ENCODE results near the gene CAV3. TPM values are rescaled to one million over a fixed set of nuclear protein-coding genes. Genes with fewer than 3 reads are reported as not detected.

The CAV3 gene
- total RNA-seq, 1 donor from 2014 or later: not detected

DNA sequence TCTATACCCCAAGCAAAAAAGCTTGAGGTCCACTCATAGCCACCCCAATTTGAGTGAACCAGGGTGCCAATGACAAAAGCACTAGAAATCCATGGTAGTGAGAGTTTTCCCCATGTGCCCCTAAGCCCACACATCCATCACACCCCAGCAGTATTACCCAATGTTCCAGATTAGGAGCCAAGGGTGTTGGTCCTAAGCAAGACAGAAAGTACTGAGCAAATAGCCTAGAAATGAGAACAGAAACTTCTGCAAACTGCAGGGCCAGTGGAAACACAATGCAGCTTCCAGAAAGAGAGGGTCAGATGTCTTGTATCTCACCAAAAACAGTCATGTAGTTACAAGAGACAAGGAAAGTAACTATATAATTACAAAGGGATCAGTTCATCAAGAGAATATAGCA lies 46.7 kb downstream of the CAV3 start:
- no peak overlapping the region for H3K4me3 Mint-ChIP-seq (ENCODE audit: low read depth)
- TF ChIP-seq, protein P1, sequence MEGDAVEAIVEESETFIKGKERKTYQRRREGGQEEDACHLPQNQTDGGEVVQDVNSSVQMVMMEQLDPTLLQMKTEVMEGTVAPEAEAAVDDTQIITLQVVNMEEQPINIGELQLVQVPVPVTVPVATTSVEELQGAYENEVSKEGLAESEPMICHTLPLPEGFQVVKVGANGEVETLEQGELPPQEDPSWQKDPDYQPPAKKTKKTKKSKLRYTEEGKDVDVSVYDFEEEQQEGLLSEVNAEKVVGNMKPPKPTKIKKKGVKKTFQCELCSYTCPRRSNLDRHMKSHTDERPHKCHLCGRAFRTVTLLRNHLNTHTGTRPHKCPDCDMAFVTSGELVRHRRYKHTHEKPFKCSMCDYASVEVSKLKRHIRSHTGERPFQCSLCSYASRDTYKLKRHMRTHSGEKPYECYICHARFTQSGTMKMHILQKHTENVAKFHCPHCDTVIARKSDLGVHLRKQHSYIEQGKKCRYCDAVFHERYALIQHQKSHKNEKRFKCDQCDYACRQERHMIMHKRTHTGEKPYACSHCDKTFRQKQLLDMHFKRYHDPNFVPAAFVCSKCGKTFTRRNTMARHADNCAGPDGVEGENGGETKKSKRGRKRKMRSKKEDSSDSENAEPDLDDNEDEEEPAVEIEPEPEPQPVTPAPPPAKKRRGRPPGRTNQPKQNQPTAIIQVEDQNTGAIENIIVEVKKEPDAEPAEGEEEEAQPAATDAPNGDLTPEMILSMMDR (IDR thresholded peaks at IDR 0.05; ENCODE audit: unreplicated experiment): no peak
- H3K27ac Mint-ChIP-seq: no peak overlapping the region
- H3K27me3 Mint-ChIP-seq: peaks cover 14% of the 10 kb centered on the region
- no peaks in the 10 kb centered on the region for H3K4me1 Mint-ChIP-seq (ENCODE audit: low read depth)
- no peaks in the 10 kb centered on the region for H3K9me3 Mint-ChIP-seq (ENCODE audit: low read depth)
- DNase-seq (ENCODE audit: low spot score, unreplicated experiment): no peak
- no peaks in the 10 kb centered on the region for H3K36me3 Mint-ChIP-seq (ENCODE audit: insufficient read depth)

DNA sequence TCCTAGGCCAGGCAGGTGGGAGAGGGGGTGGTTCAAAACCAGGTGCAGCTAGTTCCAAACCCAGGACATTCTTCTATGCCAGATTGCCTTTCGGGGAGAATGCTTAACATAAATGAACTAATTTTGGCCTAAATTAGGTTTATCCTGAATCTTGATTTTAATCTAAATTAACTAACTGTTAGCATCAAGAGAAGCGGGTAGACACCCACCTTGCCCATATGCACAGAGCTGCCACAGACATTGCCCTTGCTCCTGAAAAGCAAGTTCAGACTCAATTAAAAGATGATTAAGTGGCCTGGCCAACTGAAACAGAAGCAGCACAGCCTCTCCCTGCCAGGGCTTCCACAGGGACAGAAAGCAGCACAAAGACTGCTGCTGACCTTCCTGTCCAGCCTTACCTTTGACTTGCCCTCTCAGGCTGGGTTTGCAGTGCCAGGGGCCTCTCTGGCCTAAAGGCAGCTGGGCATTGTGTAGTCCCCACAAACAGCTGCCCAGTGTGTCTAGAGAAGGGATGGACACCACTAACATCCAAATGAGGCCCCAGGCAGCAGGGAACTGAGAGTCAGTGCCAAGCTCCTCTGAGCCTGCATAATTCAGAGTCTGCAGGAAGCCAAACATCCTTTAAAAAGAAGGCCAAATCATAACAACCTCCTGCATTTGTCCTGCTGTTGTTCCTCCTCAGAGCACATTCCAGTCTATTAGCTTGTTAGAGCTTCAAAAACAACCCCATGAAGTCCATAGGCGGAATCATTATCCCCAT lies 51.3 kb downstream of the CAV3 start:
- Mint-ChIP-seq H3K27me3 (no peaks in the 10 kb centered on the region), H3K4me1 (ENCODE audit: low read depth) (no peaks in the 10 kb centered on the region), H3K4me3 (ENCODE audit: low read depth) (no peak overlapping the region), H3K9me3 (ENCODE audit: low read depth) (peaks cover 11% of the 10 kb centered on the region), H3K27ac (no peak overlapping the region), H3K36me3 (ENCODE audit: insufficient read depth) (no peaks in the 10 kb centered on the region)
- DNase-seq (ENCODE audit: low spot score, unreplicated experiment): no peak
- TF ChIP-seq, protein P1 (IDR thresholded peaks at IDR 0.05; ENCODE audit: unreplicated experiment): no peak

DNA sequence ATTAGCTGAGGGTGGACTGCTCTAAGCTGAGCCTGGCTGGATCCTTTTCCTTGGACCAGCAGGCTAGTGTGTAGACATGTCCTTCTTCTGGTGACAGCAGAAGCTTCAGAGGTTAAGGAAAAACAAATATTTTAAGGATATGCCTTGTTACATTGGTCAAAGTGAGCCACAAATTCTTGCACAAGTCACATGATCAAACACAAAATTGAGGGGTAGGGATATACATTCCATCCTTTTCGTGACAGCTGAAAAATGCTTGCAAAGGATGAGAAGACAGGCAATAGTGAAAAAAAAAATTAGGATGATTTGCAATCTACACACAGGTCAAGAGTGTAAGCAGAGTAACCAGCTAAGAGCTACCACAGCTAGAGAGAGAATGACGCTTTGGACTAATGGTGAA lies 56.9 kb downstream of the CAV3 start:
- H3K36me3 Mint-ChIP-seq (ENCODE audit: insufficient read depth): no peaks in the 10 kb centered on the region
- no peaks in the 10 kb centered on the region for H3K27me3 Mint-ChIP-seq
- H3K27ac Mint-ChIP-seq: no peak overlapping the region
- no peaks in the 10 kb centered on the region for H3K4me1 Mint-ChIP-seq (ENCODE audit: low read depth)
- H3K9me3 Mint-ChIP-seq (ENCODE audit: low read depth): peaks cover 11% of the 10 kb centered on the region
- no peak for DNase-seq (ENCODE audit: low spot score, unreplicated experiment)
- no peak overlapping the region for H3K4me3 Mint-ChIP-seq (ENCODE audit: low read depth)
- TF ChIP-seq, protein P1 (IDR thresholded peaks at IDR 0.05; ENCODE audit: unreplicated experiment): no peak

DNA sequence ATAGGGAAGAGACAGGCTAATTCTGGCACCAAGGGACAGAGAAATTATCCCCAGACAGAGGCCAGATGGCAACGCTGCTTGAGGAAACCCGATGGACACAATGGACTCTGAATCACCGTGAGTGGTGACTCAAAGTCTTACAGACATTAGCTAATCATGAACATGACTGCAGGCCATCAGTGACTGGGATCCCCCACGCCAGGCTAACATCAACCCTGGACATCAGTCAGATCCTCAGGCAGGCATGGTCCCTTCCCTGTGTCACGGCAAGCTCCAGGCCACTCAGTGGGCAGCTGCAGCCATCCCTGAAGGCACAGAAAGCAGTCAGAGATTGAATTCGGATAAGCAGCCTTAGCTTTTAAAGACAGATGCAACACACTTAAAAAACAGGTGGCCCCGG lies 59.6 kb downstream of the CAV3 start:
- H3K4me3 Mint-ChIP-seq (ENCODE audit: low read depth): no peak overlapping the region
- DNase-seq (ENCODE audit: low spot score, unreplicated experiment): no peak
- H3K27me3 Mint-ChIP-seq: no peaks in the 10 kb centered on the region
- peaks cover 8% of the 10 kb centered on the region for H3K9me3 Mint-ChIP-seq (ENCODE audit: low read depth)
- no peaks in the 10 kb centered on the region for H3K36me3 Mint-ChIP-seq (ENCODE audit: insufficient read depth)
- TF ChIP-seq, protein P1 (IDR thresholded peaks at IDR 0.05; ENCODE audit: unreplicated experiment): no peak
- H3K4me1 Mint-ChIP-seq (ENCODE audit: low read depth): no peaks in the 10 kb centered on the region
- H3K27ac Mint-ChIP-seq: no peak overlapping the region

DNA sequence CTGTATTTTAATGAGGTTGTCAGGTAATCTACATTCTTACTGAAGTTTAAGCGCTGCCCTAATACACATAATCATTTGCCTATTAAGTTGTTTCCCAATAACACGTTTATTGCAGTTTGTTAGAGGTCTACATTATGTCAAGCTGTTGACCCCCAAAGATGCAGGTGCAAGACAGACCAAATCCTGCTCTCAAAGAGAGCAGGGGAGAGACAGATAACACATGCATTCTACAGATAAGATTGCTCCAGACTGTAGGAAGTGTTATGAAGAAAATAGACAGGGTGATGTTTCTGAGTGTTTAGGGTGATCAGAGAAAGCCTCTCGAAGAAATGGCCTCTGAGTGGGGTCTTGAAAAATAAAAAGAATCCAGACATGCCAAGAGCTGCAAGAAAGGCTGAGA lies 60.6 kb downstream of the CAV3 start:
- Mint-ChIP-seq H3K9me3 (ENCODE audit: low read depth) (peaks cover 5% of the 10 kb centered on the region), H3K27me3 (no peaks in the 10 kb centered on the region), H3K27ac (no peak overlapping the region), H3K4me1 (ENCODE audit: low read depth) (no peaks in the 10 kb centered on the region), H3K4me3 (ENCODE audit: low read depth) (no peak overlapping the region), H3K36me3 (ENCODE audit: insufficient read depth) (no peaks in the 10 kb centered on the region)
- TF ChIP-seq, protein P1 (IDR thresholded peaks at IDR 0.05; ENCODE audit: unreplicated experiment): no peak
- DNase-seq (ENCODE audit: low spot score, unreplicated experiment): no peak

Other genes with a start within 250 kb of the CAV3 start
- gene LMCD1, start 232.0 kb upstream of the CAV3 start, total RNA-seq: 24.3 and 26.1 TPM in 2 replicates
- gene SSUH2, start 89.0 kb upstream of the CAV3 start, total RNA-seq: 0.57 and 0.62 TPM in 2 replicates
- gene OXTR, start 35.8 kb downstream of the CAV3 start, total RNA-seq: 3.0 and 3.1 TPM in 2 replicates
- gene RAD18, start 229.7 kb downstream of the CAV3 start, total RNA-seq: 14.3 and 14.4 TPM in 2 replicates